NCI-H1092 (cell line): Measurements from ENCODE around the gene NAT8L.

Experiments
- DNase-seq: peaks from one replicate; lab custom pipeline; 2025; lab: John Stamatoyannopoulos, UW

NAT8L gene

DNA sequence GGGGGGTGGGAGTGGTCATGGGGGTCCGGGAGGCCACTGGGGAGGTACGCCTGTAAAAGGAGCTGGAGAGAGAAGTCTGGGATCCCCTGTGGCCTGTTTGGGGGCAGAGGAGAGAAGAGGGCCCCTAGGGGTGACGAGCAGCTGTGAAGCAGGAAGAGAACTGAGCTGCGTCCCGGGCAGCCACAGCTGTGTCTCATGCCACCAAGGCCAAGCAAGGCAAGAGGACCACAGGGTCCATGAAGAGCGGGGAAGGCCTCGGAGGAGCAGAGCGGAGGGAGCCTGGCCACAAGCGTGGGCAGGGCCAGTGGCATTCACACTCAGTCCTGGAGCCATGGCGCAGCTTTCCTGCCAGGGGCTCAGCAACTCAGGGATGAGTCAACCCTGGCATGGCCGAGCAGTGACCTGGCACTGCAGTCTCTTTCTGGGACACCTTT lies 13.6 kb upstream of the NAT8L start:
- no peak for DNase-seq

DNA sequence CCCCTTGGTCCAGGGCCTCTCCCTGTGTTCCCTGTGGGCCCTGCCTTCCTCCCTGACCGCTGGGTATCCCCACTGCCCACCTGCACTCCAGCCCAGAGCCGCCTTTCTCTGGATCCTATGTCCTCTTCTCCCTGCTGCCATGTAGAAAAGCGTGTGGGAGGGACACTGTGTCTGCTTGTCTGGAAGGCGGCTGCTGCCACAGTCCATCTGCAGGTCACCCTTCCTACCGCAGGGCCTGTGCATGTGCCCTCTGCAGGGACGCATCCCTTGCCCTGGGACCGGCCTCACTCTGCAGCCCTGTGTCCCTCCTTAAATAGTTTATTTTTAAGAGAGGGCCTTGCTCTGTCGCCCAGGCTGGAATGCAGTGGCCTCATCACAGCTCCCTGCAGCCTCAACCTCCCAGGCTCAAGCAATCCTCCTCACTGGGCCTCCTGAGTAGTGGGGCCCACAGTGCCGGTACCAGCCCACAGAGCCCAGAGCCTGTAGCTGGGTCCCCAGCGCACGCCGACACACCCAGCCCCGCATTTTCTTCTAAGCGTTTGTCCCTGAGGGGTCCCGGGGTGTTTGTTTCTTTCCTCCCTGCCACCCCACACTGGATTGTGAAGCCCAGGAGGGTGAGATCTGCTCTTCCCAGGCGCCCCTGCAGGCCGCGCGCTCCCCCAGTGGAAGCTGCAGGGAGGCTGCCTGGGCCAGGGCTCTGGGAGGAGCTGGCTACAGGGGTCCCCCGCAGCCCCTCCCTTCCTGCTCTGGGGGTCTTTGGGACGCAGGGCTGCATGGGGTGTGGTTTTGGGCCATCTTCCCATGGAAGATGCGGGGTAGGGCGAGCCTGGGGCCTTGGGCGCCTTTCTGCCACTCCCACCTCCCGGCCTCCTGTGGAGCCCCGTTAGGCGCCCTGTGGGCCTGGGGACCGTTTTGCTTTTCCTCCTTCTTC lies 12.8 kb upstream of the NAT8L start:
- DNase-seq, result no peak

DNA sequence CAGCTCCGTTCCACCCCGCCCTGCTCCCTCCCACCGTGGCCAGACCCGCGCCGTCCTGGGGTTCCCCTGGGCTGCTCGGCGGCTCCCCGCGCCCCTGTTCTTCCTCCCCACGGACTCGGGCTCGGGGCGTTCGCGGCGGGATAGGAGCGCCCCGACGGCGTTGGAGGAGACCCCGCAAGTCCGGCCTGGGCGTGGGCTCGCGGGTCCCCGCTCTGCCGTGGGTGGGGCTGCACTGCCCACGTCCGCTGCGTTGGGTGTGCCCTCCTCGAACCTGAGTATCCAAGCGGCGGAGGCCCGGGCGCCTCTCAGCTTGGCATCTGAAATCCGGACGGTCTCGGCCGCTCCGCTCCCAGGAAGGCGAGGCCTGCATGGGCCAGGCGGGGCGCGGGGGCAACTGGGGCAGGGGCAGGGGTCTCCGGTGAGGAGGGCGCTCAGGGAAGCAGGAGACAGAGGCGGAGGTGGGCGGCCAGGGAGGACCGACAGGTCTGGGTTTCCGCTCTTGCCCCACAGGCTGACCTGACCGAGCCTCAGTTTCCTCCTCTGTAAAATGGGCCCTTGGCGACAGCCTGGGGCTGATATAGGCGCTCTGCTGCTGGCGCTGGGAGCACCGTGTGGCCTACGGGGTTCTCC lies 12.0 kb upstream of the NAT8L start:
- no peak for DNase-seq

DNA sequence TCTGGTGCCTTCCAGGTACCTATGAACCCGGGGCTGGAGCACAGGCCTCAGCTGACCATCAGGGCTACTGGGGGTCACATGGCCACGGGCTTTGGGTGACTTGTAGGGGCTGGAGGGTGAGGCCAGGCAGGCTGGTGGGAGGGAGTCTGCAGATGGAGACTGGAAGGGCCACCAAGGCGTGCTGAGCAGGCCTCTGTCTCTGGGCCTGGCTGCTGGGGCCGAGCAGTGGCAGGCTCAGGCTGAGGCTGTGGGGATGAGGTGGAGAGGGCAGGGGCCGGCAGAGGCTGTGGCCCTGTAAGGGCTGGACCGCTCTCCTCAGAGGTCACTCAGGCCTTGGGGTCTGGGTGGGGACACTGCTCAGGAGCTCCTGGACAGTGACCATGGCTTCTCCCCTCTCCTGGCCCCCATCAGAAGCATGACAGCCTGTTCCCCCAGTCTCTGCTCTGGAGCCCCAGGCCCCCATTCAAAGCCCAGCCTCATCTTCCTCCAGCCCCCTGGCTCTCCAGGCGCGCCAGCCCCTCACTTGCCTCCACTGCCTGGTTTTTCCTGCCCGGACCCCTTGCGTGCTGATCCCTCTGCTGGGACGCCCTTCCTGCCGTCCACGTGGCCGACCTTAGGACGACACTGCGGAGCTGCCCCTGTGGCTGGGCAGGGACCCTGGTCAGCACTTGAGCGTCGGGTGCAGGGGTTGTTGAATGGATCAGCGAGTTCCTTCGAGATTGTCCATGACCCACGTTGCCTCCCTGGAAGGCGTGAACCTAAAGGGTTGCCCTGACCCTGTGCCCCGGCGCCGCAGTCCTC lies 11.1 kb upstream of the NAT8L start:
- no peak for DNase-seq

DNA sequence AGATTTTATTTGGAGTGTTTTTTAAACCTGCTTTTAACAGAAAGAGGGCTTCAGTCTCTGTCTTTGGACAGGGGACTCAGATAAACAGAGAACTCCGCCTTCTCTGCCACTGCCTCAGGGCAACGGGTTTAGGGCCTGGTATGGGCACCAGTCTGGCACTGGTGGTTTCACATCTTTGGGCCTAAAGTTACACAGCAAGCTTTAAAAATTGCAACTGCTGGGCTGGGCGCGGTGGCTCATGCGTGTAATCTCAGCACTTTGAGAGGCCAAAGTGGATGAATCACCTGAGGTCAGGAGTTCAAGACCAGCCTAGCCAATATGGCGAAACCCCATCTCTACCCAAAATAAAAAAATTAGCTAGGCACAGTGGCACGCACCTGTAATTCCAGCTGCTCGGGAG lies 10.3 kb upstream of the NAT8L start:
- DNase-seq, result no peak

DNA sequence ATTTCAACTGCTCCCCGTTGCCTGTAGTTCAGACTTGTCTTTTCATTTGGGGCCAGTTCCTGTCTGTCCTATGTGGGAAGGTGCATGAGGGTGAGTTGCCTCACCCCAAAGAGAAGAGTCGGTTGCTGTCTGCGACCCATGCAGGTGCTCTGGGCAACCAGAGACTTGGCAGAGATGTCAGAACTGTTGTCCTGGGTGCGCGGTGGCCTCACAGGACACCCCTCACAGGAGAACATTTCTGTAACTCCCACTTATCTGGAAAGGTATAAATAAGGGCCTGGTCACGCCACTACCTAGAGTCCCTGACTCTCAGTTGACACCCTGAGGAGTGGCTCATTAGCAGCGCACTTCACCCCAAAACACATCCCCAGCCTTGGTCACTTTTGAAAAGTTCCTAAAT lies 9.7 kb upstream of the NAT8L start:
- no peak for DNase-seq

DNA sequence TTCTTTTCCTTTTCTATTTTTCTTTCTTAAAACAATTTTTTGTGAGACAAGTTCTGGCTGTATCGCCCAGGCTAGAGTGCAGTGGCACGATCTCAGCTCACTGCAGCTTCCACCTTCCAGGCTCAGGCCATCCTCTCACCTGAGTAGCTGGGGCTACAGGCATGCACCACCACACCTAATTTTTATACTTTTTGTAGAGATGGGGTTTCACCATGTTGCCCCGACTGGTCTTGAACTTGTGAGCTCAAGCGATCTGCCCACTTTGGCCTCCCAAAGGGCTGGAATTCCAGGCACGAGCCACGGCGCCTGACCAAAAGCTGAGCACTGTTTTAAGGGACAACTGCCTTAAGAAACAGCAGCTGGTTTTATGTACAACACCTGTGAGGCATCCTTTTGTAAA lies 9.3 kb upstream of the NAT8L start:
- DNase-seq, result no peak

DNA sequence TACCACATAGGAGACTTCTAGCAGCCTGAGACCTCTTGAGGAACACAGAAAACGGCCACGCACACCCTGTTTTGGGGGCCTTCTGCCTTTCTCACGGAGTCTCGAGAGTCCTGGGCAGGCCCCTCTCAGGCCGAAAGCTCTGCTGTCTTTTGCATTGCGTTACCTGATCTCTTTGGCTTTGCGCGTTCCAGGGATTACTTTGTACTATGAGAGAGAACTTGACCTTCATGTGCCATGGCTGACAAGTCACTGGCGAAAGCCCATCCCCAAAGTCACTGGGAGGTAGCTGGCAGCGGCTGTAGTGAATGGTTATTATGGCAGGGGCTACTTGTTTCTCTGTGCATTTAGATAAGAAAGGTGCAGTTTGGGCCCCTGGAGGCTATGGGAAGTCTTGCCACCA lies 8.0 kb upstream of the NAT8L start:
- no peak for DNase-seq

DNA sequence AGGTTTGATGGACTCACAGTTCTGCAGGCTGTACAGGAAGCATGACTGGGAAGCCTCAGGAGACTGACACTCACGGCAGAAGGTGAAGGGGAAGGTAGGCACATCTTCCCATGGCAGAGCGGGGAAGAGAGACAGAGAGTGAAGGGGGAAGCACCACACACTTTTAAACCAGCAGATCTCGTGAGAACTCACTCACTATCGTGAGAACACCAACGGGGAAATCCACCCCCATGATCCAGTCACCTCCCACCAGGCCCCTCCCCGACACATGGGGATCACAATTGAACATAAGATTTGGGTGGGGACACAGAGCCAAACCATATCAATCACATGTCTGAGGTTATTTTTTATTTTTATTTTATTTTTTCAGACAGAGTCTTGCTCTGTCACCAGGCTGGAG lies 4.9 kb upstream of the NAT8L start:
- no peak for DNase-seq

DNA sequence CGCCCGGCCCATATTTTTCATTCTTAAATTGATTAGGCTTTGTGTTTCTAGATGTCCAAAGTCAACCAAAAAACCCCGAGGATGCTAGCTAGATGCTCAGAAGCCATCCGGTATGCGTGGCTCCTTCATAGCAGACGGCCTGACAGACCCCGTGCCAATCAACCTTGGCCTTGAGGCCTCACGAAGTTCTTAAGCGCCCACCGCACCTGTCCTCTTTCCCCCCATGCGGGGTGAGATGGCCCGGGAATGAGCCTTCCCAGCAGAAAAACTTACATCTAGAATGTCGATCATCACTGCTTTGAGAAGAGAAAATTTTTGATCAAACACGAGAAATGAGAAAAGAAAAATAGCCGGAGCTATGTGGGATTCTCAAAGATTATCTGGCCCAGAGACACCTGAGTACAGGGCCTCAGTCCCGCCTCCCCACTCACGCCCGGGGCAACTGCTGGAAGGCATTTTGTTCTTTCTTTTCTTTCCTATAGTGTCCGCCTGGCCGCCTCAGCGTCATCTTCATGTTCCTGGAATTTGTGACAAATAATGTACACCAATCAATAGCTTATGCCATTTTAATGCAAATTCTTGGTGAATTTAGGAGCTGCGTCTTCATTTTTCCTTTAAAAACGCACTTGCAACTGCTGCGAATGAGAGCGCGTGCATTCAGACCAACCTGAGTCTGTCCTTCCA lies 1.6 kb upstream of the NAT8L start:
- no peak for DNase-seq

DNA sequence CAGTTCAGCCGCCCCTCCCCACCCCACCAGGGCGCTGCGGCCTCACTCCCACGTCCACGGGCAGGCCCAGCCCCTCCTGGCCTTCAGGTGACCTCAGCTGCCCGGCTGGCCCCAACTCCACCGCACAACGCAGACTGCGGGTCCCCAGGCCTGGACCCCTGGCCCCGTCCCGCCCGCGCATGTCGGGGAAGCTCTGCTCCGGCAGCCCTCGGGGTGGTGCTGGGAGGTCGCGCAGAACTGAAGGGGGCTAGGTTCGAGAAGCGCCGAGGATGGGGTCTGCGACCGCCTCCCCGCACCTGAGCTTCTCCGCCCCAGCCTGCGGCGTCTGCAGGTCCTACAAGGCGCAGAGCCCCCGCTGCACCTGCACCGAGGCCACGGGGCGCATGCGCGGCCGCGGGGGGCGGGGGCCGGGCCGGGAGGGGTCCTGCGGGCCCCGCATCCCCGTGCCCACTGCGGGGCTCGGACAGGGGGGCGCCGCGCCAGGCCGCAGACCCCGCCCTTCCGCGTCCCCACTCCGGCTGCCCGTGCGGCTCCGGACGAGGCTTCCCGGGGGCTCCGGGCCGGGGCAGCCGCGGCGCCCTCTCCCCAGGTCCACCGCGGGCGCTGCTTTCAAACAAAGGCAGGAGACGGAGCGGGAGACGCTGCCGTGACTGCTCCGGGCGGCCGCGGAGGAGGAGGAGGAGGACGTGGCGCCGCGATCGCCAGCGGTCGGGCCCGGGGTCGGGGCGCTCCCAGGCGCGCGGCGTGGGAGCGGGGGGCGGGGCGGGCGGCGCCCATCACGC lies 672 bp upstream of the NAT8L start:
- DNase-seq, result no peak

DNA sequence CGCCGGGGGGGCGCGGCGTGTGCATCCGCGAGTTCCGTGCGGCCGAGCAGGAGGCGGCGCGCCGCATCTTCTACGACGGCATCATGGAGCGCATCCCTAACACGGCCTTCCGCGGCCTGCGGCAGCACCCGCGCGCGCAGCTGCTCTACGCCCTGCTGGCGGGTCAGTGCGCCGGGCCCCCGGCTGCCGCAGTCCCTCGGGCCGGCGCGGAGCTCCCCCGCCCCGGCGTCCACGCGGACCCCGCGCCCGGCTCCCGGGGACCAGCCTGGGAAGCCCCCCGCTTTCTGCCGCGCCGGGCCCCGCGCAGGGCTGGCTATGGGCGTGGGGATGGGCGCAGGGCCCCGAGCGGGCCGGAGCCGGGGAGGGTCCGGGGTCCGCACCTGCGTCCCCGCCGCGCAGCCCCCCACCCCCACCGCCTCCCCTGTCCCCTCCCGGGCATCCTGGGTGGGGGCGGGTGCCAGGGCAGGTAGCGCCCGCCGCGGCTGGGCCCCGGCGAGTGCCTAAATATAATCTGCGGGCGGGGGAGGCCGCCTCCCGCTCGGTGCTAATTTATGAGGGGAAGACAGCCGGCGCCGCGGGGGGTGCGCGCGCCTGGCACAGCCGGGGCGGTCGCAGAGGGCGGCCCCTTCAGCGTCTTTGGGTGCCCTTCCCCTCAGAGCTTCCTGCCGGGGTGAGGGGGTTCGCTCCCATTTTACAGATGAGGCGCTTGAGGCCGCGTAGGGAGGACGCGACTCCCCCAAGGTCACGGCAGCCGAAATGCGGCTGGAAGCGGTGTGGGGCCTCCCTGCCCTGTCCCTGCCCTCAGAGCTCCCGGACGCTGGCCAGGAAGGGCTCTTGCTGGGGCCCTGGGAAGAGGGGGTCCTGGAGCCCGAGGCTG lies 837 bp downstream of the NAT8L start:
- no peak for DNase-seq

DNA sequence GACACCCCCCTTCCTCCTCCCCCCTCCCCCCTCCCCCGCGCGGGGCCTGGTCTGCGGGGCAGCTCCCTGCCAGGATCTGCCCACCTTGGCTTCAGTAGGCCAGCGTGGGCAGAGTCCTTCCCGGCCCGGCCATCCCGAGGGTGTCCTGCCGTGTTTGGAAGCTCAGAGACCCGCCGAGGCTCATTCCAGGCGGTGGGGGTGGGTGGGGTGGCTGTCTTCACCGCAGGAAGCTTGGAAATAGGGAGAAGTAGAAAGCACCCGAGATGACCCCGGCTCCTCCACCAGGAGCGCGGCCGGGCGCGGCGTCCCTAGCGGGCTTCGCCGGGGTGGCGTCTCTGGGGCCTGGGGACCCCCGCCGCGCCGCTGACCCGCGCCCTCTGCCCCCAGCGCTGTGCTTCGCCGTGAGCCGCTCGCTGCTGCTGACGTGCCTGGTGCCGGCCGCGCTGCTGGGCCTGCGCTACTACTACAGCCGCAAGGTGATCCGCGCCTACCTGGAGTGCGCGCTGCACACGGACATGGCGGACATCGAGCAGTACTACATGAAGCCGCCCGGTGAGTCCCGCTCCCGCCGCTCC lies 1.6 kb downstream of the NAT8L start:
- DNase-seq, result no peak

DNA sequence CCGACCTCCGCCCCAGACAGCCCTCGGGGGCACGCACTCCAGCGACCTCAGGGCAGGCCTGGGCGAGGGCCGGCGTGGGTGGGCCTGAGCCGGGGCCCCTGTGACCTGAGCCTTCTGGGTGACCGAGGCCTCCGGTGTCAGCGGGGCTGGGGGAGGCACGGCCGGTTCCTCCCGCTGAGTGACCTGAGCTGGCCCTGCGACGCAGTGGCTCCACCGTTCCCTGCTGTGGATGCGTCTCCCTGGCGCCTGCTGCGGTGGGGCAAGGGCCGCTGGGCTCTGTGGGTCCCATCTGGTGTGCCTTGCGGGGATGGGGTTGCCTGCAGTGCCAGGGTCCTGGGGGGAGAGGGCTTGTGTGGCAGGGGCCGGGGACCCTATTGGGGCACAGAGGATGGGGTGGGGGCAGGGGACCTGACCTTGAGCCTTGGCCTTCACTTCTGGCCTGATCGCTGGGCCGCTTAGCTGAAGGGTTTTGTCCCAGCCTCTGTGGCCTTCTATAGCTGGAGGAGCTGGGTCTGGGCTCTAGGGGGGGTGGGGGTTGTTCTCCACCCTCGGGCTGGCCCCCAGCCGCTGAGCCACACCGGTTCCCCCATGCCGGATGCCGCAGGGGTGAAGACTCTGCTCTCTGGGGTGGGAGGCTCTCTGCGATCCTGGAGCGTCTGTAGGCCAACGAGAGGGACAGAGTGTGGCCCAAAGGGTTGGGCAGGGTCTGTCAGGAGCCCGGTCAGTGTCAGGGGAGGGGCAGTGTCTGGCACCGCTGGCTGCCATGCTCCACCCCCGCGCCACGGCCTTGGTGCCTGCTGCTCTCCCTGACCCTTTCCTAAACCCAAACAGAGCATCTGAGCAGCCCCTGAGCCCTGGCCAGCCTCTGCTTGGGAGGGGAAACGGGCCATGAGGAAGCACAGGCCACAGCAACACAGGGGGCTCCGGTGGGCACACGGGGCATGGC lies 2.3 kb downstream of the NAT8L start:
- no peak for DNase-seq

DNA sequence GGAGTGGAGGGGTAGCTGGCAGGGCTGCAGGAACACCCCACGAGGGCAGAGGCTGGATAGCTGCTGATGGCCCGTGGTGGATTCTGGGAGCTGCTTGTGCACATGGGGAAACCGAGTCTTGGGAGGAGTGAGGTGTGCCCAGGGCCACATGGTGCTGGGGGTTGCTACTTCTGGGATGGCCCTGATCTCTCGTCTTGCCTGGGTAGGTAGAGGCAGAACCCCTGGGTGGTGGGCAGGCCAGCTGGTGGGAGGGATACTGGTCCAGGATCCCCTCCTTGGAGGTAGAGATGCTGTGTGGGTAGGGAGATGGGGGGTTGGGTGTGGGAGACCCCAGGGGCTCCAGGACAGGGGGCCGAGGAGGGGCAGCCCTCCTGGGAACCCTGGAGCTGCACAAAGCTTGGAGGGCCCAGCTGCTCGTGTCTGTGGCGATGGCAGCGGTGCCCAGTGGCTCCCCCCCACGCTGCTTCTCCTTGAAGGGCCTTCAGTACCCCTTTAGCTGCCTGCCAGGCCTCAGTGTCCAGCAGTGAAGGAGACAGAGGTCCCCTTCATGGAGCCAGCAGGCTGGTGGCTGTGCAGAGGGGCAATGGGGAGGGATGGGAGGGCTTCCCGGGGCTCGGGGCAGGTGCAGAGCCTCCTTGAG lies 3.2 kb downstream of the NAT8L start:
- no peak for DNase-seq

DNA sequence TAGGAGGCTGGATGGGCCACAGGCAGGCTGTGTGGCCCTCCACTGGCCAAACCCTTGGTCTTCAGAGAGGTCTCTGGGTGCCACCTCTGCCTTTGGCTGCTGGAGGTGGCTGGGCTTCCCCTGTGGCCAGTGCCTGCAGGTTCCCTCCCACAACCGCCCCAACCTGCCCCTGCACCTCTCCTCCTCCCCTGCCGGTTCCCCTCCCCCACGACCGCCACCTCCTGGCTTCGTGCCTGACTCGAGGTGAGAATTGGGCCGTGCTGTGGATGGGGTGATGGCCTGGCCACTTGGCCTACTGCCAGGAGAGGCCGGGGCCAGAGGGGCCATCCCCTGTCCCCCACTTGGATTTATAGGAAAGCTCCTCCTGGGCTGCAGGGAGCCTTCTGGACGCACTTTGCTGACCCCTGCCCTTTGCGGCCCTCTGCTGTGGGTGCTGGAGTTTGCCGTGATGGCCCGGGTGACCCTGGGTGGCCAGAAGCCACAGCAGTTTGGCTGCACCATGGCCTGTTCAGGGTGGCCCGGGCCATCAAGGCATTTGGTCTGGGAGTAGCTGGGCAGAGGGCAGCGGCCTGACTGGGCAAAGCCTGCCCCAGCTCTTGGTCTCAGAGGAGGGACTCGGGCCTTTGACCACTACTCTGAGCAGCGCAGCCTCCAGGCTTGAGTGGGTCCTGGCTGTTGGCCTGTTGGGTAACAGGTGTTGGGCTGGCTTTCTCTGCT lies 3.8 kb downstream of the NAT8L start:
- DNase-seq, result no peak

DNA sequence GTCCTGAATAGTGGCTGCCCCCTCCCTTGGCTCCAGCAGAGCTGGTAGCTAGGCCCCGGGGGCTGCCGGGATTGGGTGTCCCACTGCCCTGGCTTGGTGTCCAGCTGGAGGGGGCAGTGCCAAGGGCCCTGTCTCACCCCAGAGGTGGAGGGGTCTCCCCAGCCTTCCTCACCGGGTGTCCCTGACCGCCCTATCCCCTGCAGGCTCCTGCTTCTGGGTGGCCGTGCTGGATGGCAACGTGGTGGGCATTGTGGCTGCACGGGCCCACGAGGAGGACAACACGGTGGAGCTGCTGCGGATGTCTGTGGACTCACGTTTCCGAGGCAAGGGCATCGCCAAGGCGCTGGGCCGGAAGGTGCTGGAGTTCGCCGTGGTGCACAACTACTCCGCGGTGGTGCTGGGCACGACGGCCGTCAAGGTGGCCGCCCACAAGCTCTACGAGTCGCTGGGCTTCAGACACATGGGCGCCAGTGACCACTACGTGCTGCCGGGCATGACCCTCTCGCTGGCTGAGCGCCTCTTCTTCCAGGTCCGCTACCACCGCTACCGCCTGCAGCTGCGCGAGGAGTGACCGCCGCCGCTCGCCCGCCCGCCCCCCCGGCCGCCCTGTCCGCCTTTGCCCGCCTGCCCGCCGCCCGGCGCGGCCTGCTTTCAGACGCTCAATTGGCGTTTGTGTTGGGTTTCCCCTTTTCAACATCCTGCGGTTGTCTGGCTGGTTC lies 4.6 kb downstream of the NAT8L start:
- DNase-seq, result no peak
